ENCODE results near the gene NAPB.

NAPB gene

GRCh38 chr20:23404196-23404595 lies 17.1 kb downstream of the NAPB start:
- no peak for DNase-seq (ENCODE audit: low read depth)

DNA sequence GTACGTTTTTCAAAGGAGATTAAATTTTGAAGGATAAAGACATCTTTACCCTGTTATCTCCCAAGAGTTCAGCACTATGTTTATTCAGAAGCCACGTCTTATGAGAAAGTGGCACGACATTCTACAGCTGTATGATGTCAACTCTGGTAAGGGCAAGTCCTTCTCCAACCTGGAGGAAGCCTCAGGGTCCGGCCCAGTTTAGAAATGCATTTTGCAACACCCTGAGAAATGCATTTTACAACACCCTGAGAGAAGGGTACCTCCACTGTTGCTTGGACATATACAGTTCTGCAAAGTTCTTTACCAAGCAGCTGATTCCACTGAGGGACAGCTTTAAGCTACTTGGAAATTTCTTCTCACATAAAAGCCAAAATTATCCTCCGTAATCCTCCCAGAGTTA lies 17.5 kb downstream of the NAPB start:
- no peak for DNase-seq (ENCODE audit: low read depth)

DNA sequence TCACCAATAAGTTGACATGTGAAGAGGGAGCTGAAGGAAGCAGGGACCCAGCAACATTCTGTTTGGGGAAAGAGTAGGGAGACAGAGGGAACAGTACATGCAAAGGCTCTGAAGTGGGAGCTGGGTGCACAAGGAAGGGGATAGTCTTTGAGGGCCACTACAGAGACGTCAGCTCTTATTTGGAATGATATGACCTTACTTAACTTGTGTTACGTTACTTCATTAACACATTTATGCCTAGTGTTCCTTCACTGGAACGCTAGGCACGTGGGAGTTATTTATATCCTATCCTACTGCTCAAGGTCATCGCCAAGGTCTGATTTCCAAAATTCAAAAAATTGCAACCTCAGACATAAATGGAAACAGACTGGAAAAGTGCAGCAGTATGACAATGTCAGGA lies 20.2 kb downstream of the NAPB start:
- no peak for DNase-seq (ENCODE audit: low read depth)

DNA sequence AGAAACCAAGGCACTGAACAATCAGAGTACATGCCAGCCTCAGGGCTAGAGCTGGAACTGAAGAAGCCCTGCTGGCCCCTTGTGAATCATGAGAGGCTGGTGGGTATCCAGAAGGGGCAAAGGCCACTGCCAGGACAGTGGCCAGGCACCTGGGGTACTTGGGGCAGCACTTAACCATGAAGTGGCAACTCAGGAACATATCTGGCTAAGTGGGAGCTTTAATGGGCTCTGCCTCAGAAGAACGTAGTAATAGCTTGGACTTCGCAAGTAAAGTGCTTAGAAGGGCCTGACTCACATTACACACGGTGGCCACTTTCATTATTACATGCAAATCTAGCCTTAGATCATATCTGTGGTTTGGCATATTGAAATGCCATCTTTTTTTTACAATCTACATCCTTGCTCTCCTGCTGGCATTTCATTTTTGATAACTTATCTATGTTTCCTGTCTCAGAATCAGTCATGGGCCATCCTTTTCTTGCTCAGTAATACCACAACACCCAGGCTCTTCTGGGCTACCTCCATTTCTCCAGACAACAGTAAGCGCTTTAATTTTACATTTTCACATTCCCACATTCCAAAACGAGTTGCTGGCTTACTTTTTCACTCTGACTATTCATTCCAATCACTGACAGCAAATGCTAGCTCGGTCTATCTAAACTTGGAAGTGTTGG lies 21.6 kb downstream of the NAPB start:
- peak; percentile 30 for DNase-seq (ENCODE audit: low read depth)

- DNase-seq (ENCODE audit: low read depth) = no peak
Observed at GRCh38 chr20:23397961-23398360, 23.3 kb downstream of the NAPB start.

DNA sequence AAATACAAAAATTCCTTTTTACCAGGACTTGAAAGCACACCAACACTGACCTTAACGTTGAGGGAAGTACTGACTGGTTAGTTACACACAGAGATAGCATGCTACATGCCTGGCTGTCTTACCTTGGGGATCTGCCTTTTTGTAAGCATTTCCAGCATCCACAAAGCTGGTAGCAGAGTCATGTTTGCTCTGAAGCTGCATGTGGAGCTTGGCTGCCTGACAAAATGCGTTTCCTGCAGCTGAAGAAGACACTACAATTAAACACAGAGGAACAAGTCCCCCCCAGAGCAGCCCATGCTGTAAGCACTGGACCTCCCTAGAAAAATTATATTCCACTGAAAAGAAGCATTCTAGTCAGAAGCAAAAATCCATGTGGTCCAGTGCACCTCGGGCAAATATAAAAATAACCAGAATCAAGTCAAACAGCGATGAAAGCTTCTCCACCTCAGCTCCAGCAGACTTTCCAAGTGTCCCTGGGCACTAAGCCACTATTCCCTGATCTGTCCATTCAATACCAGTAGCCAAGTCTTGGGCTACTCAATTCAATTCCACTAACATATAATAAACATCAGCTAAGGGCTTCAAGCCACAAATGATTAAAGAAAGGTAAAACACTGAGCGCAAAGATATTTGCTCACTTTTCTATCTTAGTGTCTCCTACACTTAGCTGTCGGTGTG lies 24.2 kb downstream of the NAPB start:
- no peak for DNase-seq (ENCODE audit: low read depth)

DNA sequence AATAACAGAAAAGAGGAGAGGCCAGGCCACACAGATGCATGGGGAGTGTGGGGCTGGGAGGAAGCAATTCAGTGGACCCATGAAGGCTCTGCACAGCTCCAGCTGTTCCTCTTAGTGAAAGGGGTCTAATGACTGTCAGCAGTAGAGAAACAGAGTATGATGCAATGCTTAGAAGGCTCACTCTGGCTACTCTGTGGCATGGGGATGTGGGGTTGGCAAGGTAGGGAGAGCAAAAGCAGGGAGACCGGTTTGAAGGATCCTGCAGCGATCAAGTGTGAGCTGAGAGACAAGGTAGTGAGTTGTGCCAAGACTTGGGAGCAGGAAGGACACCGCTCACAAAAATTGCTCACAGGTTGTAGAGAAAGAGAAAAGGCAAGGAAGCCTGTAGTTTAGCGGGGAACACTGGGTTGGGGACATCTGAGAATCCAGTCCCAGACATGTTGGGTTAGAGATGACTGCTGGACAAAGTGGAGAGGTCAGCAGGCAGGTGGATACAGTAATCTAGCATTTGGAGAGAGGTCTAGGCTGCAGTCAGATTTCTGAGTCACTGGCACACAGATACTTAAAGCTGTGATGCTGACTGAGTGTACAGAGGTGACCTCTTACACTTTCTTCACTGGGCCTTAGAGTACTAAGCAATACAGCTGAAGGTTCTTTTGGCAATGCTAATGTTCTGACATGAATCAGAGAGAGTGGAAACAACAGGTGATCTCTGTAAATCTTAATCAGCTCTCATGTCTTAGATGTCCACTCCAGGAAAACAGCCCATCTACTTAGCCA lies 27.1 kb downstream of the NAPB start:
- DNase-seq (ENCODE audit: low read depth) = no peak

DNA sequence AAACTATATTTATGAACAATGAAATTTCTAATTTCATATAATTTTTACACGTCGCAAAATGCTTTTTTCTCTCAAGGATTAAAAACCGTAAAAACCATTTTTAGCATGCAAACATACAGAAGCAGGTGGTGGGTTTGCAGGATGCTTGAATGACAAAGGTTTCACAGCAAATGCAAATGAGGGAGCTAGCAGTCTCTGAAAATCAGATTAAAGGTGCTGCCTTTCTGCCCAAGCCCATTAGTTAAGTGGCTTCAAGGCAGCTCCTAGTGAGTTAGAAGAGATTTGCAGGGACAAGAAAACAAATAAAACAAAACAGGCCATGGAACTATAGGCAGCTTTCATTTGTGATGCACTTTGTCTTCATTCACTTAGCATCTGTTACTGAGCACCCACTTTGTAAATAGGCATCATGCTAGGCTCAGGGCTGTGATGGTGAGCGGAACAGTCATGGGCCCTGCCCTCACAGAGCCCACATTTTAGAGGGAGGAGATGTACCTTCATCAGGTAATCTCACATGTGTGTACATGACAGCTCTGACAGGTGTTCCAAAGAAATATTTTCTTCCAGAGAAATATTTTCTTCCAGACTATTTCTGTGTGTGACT lies 29.5 kb downstream of the NAPB start:
- no peak for DNase-seq (ENCODE audit: low read depth)

DNA sequence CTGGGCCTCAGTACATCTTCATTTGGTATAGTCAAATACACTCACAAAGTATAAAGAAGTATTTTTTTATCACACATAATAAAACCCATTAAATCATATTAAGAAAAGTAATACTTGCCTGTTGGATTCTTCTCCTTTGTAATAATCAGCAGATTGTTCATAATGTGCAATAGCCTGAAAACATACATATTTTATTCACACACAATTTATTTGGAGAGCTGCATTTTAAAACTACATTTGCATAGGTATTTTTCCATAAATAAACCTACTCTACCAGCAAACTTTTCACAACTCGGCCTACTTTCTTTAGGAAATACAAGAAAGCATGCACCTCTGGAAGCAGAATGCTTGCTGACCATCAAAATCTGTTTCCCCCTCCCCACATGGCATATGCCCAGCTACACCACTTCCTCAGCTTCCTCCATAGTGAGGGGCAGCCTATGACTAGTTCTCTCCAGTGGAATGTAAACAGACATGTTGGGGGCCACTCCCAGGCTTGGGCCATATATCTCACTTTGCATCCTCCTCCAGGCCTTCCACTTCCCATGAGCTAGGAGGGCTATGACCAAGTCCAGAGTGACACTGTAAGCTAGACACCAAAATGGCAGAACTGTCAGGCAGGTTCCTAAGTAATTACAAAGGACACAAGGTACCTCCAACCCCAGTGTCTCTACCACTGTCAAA lies 31.1 kb downstream of the NAPB start:
- DNase-seq (ENCODE audit: low read depth) = no peak

GRCh38 chr20:23387118-23387443 lies 34.2 kb downstream of the NAPB start:
- DNase-seq (ENCODE audit: low read depth) = no peak

DNA sequence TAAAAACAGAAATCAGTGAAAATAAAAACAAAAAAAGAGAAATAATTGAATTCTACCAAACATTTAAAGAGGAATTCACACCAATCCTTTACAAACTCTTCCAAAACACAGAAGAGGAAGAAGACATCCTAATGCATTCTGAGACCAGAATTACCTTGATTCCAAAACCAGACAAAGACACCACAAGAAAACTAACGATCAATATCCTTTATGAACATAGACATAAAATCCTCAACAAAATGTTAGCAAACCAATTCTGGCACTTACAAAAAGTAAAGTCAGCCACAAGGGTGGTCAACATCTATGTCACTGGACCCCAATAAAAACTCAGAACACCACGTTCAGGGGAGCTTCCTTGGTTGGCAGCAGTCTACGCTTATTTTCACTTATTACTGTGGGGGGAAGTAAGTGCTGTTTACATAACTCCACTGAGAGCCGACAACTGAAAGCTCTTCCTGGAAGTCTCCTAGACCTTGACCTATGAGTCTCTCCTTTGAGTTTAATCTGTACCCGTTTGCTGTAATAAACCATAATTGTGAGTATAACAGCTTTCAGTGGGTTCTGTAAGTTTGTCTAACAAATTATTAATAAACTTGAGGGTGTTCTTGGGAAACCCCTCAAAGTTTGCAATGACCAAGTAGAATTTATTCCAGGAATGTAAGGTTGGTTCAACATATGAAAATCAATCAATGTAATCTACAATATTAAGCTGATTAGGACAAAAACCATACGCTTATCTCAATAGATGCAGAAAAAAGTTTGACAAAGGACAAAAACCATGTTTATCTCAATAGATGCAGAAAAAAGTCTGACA lies 34.8 kb downstream of the NAPB start:
- DNase-seq (ENCODE audit: low read depth) = no peak

- DNase-seq (ENCODE audit: low read depth) = no peak
Observed at GRCh38 chr20:23381876-23382275, 39.4 kb downstream of the NAPB start.

DNA sequence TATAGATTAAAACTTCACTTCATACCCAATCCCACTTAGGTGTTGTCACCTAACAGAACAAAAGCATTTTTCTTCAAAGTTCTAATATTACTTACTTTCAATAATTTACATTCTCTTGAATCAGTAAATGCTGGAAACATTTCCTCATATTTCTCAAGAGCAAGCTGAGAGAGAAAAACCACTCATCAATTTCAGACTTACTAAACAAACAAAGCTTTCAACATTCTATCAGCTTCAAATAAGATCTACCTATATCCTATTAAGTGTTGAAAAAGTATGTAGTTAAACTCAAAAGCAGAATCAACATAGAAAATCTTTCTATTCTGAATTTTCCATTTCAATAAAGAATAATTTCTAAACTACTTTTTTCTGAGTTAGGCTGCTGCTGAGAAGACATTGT lies 41.5 kb downstream of the NAPB start:
- no peak for DNase-seq (ENCODE audit: low read depth)

GRCh38 chr20:23375827-23376226 lies 45.5 kb downstream of the NAPB start:
- no peak for DNase-seq (ENCODE audit: low read depth)

DNA sequence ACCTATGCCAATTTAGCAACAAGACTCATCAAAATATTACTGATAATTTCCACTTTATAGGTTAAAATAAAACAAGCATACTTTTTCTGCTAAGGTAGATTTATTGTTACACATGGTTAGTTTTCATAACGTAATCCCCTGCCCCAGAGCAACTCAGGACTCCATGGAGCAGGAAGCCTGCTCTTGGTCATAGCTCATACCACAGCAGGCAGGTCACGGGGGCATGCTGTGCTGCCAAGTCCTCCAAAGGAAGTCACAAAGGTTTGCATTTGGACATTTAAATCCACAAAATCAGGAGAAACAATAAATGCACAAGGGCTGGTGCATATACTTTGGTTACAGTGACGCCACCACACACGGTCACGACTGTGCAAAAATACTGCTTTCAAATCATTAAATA lies 46.8 kb downstream of the NAPB start:
- no peak for DNase-seq (ENCODE audit: low read depth)

GRCh38 chr20:23371496-23371895 lies 49.8 kb downstream of the NAPB start:
- no peak for DNase-seq (ENCODE audit: low read depth)

DNA sequence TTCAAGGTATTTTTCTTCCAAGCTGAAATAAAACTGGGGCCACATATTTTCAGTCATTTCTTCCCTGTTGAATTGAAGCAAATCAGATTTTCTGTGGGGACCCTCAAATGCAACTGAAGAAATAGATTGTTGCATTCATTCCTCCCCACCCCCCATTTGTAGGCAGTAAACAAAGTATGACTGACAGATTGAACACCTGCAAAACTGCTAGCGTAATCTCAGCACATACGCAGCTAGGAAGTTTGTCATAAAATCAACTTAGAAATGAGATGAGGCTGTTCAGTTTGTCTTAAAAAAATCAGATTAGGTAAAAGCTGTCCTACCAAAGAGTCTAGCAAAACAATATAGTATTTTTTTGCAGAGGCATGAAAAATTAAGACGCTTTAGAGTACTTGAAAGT lies 50.4 kb downstream of the NAPB start:
- no peak for DNase-seq (ENCODE audit: low read depth)

DNA sequence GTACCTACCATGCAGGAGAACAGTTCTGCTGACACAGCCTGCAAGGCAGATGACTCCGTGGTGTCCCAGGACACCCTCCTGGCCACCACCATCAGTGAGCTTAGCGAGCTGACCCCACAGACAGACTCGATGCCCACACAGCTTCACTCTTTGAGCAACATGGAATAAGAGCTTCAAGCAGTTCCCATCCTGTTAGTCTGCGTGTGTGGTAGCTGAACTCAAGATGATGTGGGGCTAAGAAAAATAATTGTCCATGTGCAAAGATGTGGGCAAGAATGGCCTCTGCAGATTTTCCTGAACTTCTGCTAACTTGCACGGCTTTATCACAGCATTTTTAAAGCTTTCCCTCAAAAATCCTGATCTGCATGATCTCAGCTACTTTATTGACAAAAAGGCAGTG lies 51.0 kb downstream of the NAPB start:
- DNase-seq (ENCODE audit: low read depth) = no peak

DNA sequence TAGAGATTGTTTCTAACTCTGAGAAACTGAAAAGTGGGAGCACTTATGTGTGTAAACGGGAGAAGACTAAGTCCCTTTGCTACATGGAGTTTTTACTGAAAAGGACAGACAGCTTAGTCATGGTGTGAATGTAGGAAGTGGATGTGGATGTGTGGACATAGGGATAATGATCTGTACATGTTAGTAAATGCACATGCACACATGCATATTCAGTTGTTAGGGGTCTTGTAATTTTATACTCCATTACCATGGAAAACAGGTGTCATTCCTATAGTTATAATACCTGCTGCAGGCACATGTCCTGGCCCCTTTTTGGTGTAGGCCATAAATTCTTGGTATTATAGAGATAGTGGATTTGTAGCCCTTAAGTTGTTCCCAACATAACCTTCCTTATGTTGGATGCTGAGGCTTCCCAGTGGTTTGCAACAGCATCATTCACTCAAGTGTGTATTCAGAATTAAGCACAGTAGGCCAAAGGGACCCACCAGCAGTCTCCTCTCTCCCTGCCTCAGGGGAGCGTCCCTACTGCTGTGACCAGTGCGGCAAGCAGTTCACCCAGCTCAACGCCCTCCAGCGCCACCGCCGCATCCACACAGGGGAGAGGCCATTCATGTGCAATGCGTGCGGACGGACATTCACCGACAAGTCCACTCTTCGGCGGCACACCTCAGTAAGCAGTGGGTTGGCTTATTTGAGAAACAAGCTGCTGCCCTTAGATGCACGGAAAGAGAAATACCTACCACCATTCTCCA lies 52.0 kb downstream of the NAPB start:
- DNase-seq (ENCODE audit: low read depth) = no peak

GRCh38 chr20:23368316-23369071 lies 52.8 kb downstream of the NAPB start:
- DNase-seq (ENCODE audit: low read depth) = no peak
